RWPE2 (cell line): Measurements from ENCODE around the gene KCND2.

Experiments
- ATAC-seq: fragments of 200-7000 bp; cut with Tn5 transposase; 3 replicates; pipeline ENCODE4 v1.9.1; 2021; ENCODE audit warnings: low read depth
- DNase-seq: peaks from one replicate; pipeline ENCODE4 v3.0.0-alpha.2; 2020; ENCODE audit warnings: low spot score
- H3K27ac ChIP-seq: fragments of 450-650 bp; 2 replicates; pipeline ENCODE4 v1.5.1; 2017; ENCODE audit warnings: mild to moderate bottlenecking; ENCODE audit not compliant: poor library complexity, severe bottlenecking
- H3K27me3 ChIP-seq: fragments of 250-450 bp; sonication (Bioruptor Pico); 2 replicates; pipeline ENCODE4 v1.5.1; 2021; ENCODE audit warnings: mild to moderate bottlenecking, moderate library complexity; ENCODE audit not compliant: insufficient read depth, poor library complexity, severe bottlenecking
- H3K36me3 ChIP-seq: fragments of 250-450 bp; sonication (Bioruptor Pico); 2 replicates; pipeline ENCODE4 v1.5.1; 2020; ENCODE audit warnings: low read depth, mild to moderate bottlenecking, moderate library complexity
- H3K4me1 ChIP-seq: fragments of 250-450 bp; sonication (Bioruptor Pico); 2 replicates; pipeline ENCODE4 v1.5.1; 2021; ENCODE audit warnings: mild to moderate bottlenecking, moderate library complexity; ENCODE audit not compliant: insufficient read depth, poor library complexity, severe bottlenecking
- H3K4me3 ChIP-seq: fragments of 250-450 bp; sonication (Bioruptor Pico); 2 replicates; pipeline ENCODE4 v1.5.1; 2021; ENCODE audit warnings: mild to moderate bottlenecking, moderate library complexity; ENCODE audit not compliant: severe bottlenecking
- H3K9me3 ChIP-seq: fragments of 250-450 bp; sonication (Bioruptor Pico); 2 replicates; pipeline ENCODE4 v1.5.1; 2021; ENCODE audit warnings: mild to moderate bottlenecking, moderate library complexity; ENCODE audit not compliant: severe bottlenecking
- TF ChIP-seq, protein P1 (sequence below): fragments of 450-650 bp; IDR thresholded peaks from one replicate; pipeline ENCODE4 v1.5.1; 2017; ENCODE audit warnings: mild to moderate bottlenecking, moderate library complexity; ENCODE audit not compliant: poor library complexity, severe bottlenecking

Gene KCND2

DNA sequence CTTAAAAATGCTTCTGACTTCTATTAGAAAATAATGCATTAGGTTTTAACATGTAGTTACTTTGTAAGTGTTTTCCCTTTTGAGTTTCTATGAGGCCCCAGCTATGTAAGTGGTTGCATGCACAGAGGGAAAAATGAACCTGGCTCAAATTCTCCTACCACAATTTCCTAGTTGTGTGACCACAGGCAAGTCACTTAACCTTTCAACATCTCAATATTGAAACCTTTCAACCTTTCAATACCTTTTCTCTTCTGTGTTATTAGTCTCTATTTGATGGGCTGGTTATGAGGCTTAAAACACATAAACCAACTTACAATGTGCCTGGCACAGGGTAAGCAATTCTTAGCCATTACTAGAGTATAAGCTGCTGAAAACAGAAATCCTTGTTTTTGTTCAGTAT lies 203.0 kb downstream of the KCND2 start:
- H3K4me1 ChIP-seq = no peaks in the 10 kb centered on the region
- DNase-seq = no peak
- no peak overlapping the region for H3K4me3 ChIP-seq
- no peak overlapping the region for H3K27ac ChIP-seq
- H3K36me3 ChIP-seq = no peaks in the 10 kb centered on the region
- no peaks in the 10 kb centered on the region for H3K27me3 ChIP-seq
- TF ChIP-seq, protein P1, sequence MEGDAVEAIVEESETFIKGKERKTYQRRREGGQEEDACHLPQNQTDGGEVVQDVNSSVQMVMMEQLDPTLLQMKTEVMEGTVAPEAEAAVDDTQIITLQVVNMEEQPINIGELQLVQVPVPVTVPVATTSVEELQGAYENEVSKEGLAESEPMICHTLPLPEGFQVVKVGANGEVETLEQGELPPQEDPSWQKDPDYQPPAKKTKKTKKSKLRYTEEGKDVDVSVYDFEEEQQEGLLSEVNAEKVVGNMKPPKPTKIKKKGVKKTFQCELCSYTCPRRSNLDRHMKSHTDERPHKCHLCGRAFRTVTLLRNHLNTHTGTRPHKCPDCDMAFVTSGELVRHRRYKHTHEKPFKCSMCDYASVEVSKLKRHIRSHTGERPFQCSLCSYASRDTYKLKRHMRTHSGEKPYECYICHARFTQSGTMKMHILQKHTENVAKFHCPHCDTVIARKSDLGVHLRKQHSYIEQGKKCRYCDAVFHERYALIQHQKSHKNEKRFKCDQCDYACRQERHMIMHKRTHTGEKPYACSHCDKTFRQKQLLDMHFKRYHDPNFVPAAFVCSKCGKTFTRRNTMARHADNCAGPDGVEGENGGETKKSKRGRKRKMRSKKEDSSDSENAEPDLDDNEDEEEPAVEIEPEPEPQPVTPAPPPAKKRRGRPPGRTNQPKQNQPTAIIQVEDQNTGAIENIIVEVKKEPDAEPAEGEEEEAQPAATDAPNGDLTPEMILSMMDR = no peak
- no peak for ATAC-seq
- H3K9me3 ChIP-seq = no peaks in the 10 kb centered on the region

DNA sequence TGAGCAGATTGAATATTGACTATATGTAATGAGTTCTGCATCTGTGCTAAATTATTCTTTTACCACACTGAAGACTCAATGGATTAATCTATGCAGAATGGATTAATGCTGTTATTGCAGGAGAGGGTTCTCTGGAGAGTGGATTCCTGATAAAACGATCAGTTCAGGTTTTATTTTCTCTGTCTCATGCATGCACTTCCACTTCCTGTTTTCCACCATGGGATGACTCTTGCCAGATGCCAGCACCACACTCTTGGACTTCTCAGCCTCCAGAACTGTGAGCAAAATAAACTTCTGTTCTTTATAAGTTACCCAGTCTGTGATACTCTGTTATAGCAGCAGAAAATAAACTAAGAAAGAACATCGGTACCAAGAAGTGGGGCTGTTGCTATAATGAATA lies 207.5 kb downstream of the KCND2 start:
- no peak overlapping the region for H3K4me3 ChIP-seq
- TF ChIP-seq, protein P1 = no peak
- H3K4me1 ChIP-seq = no peaks in the 10 kb centered on the region
- H3K27me3 ChIP-seq = no peaks in the 10 kb centered on the region
- H3K9me3 ChIP-seq = no peaks in the 10 kb centered on the region
- no peaks in the 10 kb centered on the region for H3K36me3 ChIP-seq
- ATAC-seq (no peak), DNase-seq (no peak)
- no peak overlapping the region for H3K27ac ChIP-seq

DNA sequence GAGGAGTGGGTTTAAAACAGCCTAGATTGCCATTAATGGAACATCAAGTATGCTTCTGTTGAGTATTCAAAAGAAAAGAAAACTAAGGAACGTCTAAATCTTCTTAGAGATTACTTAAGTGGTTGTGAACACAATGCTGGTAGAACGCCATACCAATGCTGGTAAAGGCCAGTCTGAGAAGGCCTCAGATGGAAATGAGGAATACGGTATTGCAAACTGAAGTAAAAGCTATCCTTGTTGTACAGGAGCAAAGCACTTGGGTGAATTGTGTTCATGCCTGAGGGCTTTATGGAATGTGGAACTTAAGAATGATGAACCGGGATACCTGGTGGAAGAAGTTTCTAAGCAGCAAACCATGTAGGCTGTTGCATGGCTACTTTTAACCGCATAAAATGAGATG lies 208.0 kb downstream of the KCND2 start:
- TF ChIP-seq, protein P1 = no peak
- no peaks in the 10 kb centered on the region for H3K27me3 ChIP-seq
- H3K27ac ChIP-seq = no peak overlapping the region
- H3K4me3 ChIP-seq = no peak overlapping the region
- H3K9me3 ChIP-seq = no peaks in the 10 kb centered on the region
- ATAC-seq (no peak), DNase-seq (no peak)
- no peaks in the 10 kb centered on the region for H3K36me3 ChIP-seq
- H3K4me1 ChIP-seq = no peaks in the 10 kb centered on the region

DNA sequence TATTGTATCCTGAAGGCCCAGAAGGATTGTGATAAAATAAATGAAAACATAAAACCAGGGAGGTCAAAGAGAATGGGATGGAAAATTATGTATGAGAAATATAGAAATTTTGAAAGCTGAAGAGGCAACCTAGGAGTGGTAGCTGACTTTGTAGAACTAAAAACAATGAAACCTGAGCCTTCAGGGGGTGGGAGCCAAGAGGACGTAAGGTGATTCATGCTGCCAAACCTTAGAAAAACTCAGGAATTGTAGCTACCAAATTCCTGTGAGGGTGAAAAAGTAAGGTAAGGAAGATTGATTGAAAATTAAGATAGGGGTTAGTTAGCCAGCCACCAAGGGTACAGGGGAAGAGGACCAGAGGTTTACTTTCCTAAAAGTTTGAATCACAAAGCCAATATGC lies 213.2 kb downstream of the KCND2 start:
- H3K4me3 ChIP-seq = no peak overlapping the region

DNA sequence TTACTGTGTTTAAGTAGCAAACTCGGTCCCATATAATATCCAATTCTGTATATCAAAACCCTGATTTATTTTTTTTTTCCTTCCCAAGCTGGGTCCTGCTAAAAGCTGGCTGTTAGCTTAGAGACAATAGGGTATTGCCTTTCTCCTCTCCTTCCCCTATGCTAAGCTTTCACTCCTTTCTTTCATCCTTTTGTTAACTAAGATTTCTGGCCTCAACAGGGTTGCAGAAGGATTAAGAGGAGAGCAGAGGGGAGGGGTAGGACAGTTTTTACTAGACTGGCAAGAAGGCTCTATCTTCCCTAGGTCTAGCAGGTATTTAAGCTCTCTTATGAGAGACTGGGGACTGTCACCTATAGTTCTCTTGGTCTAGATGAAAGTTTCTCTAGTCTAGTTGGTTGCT lies 229.2 kb downstream of the KCND2 start:
- ATAC-seq (no peak), DNase-seq (no peak)
- H3K27me3 ChIP-seq = no peaks in the 10 kb centered on the region
- H3K9me3 ChIP-seq = no peaks in the 10 kb centered on the region
- no peak overlapping the region for H3K4me3 ChIP-seq
- no peaks in the 10 kb centered on the region for H3K36me3 ChIP-seq
- no peak overlapping the region for H3K27ac ChIP-seq
- no peaks in the 10 kb centered on the region for H3K4me1 ChIP-seq
- TF ChIP-seq, protein P1 = no peak

More for the DNA sequence above, 213.2 kb downstream of the KCND2 start:
- TF ChIP-seq, protein P1 = no peak
- no peaks in the 10 kb centered on the region for H3K9me3 ChIP-seq
- no peaks in the 10 kb centered on the region for H3K36me3 ChIP-seq
- H3K4me1 ChIP-seq = no peaks in the 10 kb centered on the region
- no peak overlapping the region for H3K27ac ChIP-seq
- ATAC-seq (peak; percentile 73; the same call in 2 of the 3 replicates), DNase-seq (no peak)
- H3K27me3 ChIP-seq = no peaks in the 10 kb centered on the region
